ENCODE results near the gene NAA80.

GRCh38 chr3:50262778-50263177 is 36.4 kb downstream of the NAA80 start:
- TF ChIP-seq SRF (IDR thresholded peaks at IDR 0.05; ENCODE audit: low read depth, low read length) (no peak), CTCF (IDR thresholded peaks at IDR 0.05; ENCODE audit: control extremely low read depth in 1 of 3, insufficient read depth in 1 of 3, low read depth in 1 of 3, low read length in 3 of 3) (no peak), PHF8 (conservative IDR thresholded peaks at IDR 0.05; ENCODE audit: low read depth, low read length) (no peak), NANOG (IDR thresholded peaks at IDR 0.05; ENCODE audit: insufficient read depth, low read depth, low read length, poor library complexity, severe bottlenecking) (no peak), POLR2AphosphoS5 (IDR thresholded peaks at IDR 0.05; ENCODE audit: low read depth, low read length) (no peak), RFX5 (IDR thresholded peaks at IDR 0.05; ENCODE audit: borderline replicate concordance, low read depth, low read length) (no peak)

All from H1 (cell line).